ENCODE data around the gene BOK.
A peak's percentile ranks its signal among the peaks of the same experiment; 100 is the strongest.

Gene BOK

DNA sequence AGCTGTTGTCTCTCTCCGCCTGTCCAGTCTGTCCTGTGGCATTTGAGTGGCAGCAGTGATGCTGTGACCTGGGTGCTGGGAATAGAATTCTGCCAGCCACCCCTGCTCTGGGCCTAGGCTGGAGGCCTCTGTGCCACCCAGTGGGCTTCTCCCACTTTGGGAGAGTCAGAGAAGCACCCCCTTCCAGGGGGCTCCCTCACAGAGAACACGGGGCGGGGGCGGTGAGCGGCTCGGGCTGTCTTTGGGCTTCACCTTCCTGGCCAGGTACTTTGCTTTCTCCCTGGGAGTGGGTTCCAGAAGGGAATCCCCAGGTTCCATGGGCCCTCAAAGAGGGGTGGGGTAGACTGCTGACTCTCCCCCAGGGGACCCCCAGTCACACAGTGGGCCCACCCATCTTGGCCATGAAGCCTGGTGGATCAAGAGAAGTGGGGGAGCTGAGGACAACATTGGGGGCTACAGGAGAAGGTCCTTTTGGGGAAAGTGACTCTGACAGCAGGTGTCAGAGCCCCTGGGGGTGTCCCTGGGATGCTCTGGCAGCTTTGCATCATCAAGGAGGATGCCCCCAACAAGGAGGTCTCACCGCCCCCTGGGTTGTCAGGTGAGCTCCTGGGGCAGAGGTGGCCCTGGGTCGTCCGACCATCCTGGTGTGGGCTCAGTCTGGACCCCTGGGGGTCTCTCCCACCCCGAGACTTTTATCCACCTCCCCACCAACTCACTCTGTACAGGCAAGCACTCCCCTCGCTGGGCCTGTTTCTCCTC is 18.8 kb upstream of the BOK start:
- Histone ChIP-seq H3K9me3 (ENCODE audit: control insufficient read depth, low read length) (no peaks in the 10 kb centered on the region), H3K4me3 (ENCODE audit: insufficient read depth in 1 of 2, low read depth in 1 of 2, low read length in 2 of 2) (no peak overlapping the region), H3K27ac (ENCODE audit: low read length, poor library complexity, severe bottlenecking) (no peak overlapping the region), H3K36me3 (ENCODE audit: control insufficient read depth in 1 of 2, insufficient read depth in 2 of 2, low read depth in 1 of 2, low read length in 2 of 2) (no peaks in the 10 kb centered on the region), H4K91ac (ENCODE audit: low read length) (no peak overlapping the region), H4K8ac (ENCODE audit: low read length) (no peak overlapping the region), H2BK120ac (ENCODE audit: low read depth, low read length) (no peak overlapping the region), H2BK5ac (ENCODE audit: low read depth, low read length, poor library complexity, severe bottlenecking) (no peak overlapping the region), H3K4me1 (ENCODE audit: control insufficient read depth, insufficient read depth, low read depth, low read length) (peaks cover 21% of the 10 kb centered on the region), H2AK5ac (ENCODE audit: low read length, severe bottlenecking) (no peak overlapping the region), H3K79me1 (replicated peaks; ENCODE audit: low read length, poor library complexity, severe bottlenecking) (no peaks in the 10 kb centered on the region), H2BK12ac (ENCODE audit: low read length in 2 of 2) (no peak overlapping the region), H2AFZ (ENCODE audit: low read depth, low read length) (no peak overlapping the region), H3K18ac (ENCODE audit: low read depth in 1 of 2, low read length in 2 of 2) (no peak overlapping the region), H3K14ac (ENCODE audit: low read length in 2 of 2) (no peak overlapping the region), H3K9ac (ENCODE audit: low read length) (no peak overlapping the region), H3K23ac (ENCODE audit: low read length in 2 of 2) (no peak overlapping the region), H3K4ac (ENCODE audit: low read depth in 1 of 2, low read length in 2 of 2) (no peak overlapping the region), H3K4me2 (ENCODE audit: low read length, poor library complexity, severe bottlenecking) (no peak overlapping the region), H3K27me3 (ENCODE audit: control insufficient read depth in 1 of 2, insufficient read depth in 1 of 2, low read length in 2 of 2) (peaks cover 9 to 42% of the 10 kb centered on the region in 2 experiments), H2BK15ac (ENCODE audit: low read depth, poor library complexity, severe bottlenecking) (no peak overlapping the region)
- no peak for DNase-seq
- 97% methylated on average over 11 of the region's 11 CpGs for WGBS

DNA sequence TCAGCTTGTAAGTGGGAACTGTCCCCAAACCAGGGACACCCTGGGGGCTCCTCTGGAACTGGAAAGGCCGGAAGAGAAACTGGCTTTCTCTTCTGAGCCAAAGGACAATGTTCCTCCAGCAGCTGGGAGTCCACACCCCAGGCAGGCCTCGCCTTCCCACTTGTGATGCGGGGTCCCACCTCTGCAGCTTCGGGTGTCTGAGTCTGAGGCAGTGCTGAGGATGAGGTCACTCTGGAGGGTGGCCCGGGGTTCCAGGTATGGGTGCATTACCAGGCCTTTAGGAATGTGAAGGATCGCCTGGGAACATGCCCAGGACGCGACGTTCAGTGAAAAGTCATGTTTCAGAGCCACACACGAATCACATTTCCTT is 18.2 kb upstream of the BOK start:
- H2AFZ ChIP-seq (ENCODE audit: low read depth, low read length), result no peak overlapping the region

DNA sequence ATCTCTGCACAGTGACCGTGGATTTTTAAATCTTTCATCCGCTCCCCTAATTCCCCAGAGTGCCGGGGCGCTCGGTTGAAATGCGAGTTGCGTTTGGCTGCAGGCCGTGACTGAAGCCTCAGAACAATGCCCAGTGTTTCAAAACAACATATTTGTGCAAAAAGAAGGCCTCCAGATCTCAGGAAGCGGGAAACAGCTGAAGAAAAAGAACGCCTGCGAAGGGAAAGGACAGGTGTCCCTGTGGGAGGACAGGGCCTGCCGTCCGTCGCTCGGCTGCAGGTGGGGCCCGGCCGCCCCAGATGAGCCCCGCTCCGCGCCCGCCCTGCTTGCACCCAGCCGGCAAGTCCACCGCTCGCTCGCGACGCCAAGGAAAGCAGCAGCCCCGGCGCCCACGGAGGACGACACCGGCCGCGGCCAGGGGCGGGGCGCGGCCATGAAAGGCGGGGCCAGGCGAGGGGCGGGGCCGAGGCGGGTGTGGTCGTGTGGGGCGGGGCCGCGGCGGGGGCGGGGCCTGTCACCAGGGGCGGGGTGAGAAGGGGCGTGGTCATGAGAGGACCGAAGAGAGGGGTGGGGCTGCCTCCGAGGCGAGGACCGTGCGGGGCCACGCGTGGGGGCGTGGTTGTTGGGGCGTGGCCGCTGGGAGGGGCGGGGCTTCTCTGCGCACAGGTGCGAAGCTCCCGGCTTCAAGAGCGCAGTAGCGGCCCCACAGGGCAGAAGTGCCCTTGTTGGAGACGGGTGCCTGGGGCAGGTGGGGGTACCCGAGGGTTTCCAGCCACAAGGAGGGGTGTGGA is 17.6 kb upstream of the BOK start:
- Histone ChIP-seq H4K91ac (ENCODE audit: low read length) (no peak overlapping the region), H3K79me1 (replicated peaks; ENCODE audit: low read length, poor library complexity, severe bottlenecking) (no peaks in the 10 kb centered on the region), H2BK5ac (ENCODE audit: low read depth, low read length, poor library complexity, severe bottlenecking) (no peak overlapping the region), H3K36me3 (ENCODE audit: control insufficient read depth in 1 of 2, insufficient read depth in 2 of 2, low read depth in 1 of 2, low read length in 2 of 2) (no peaks in the 10 kb centered on the region), H3K4me2 (ENCODE audit: low read length, poor library complexity, severe bottlenecking) (peak overlapping the region; percentile 73), H2BK12ac (ENCODE audit: low read length in 2 of 2) (no peak overlapping the region), H3K14ac (ENCODE audit: low read length in 2 of 2) (no peak overlapping the region), H3K9me3 (ENCODE audit: control insufficient read depth, low read length) (no peaks in the 10 kb centered on the region), H3K18ac (ENCODE audit: low read depth in 1 of 2, low read length in 2 of 2) (no peak overlapping the region), H3K27ac (ENCODE audit: low read length, poor library complexity, severe bottlenecking) (no peak overlapping the region), H3K9ac (ENCODE audit: low read length) (peak overlapping the region; percentile 43), H3K4me3 (ENCODE audit: insufficient read depth in 1 of 2, low read depth in 1 of 2, low read length in 2 of 2) (peak overlapping the region; percentile 30 to 69), H2BK15ac (ENCODE audit: low read depth, poor library complexity, severe bottlenecking) (no peak overlapping the region), H2AK5ac (ENCODE audit: low read length, severe bottlenecking) (no peak overlapping the region), H3K4me1 (ENCODE audit: control insufficient read depth, insufficient read depth, low read depth, low read length) (peaks cover 27% of the 10 kb centered on the region), H2BK120ac (ENCODE audit: low read depth, low read length) (no peak overlapping the region), H3K4ac (ENCODE audit: low read depth in 1 of 2, low read length in 2 of 2) (no peak overlapping the region), H3K23ac (ENCODE audit: low read length in 2 of 2) (no peak overlapping the region), H2AFZ (ENCODE audit: low read depth, low read length) (peak overlapping the region; percentile 78), H4K8ac (ENCODE audit: low read length) (no peak overlapping the region), H3K27me3 (ENCODE audit: control insufficient read depth in 1 of 2, insufficient read depth in 1 of 2, low read length in 2 of 2) (peaks cover 9 to 43% of the 10 kb centered on the region in 2 experiments)
- WGBS, result 23% methylated on average over 46 of the region's 68 CpGs
- no peak for DNase-seq

More for the DNA sequence above, 18.2 kb upstream of the BOK start:
- no peak overlapping the region for H3K27ac ChIP-seq (ENCODE audit: low read length, poor library complexity, severe bottlenecking)
- 66% methylated on average over 10 of the region's 10 CpGs for WGBS
- no peak overlapping the region for H2BK120ac ChIP-seq (ENCODE audit: low read depth, low read length)
- no peak overlapping the region for H3K23ac ChIP-seq (ENCODE audit: low read length in 2 of 2)
- no peak overlapping the region for H4K8ac ChIP-seq (ENCODE audit: low read length)
- H3K9me3 ChIP-seq (ENCODE audit: control insufficient read depth, low read length), result no peaks in the 10 kb centered on the region
- H2BK15ac ChIP-seq (ENCODE audit: low read depth, poor library complexity, severe bottlenecking), result no peak overlapping the region
- no peak overlapping the region for H2BK12ac ChIP-seq (ENCODE audit: low read length in 2 of 2)
- H2AK5ac ChIP-seq (ENCODE audit: low read length, severe bottlenecking), result no peak overlapping the region
- peaks cover 21% of the 10 kb centered on the region for H3K4me1 ChIP-seq (ENCODE audit: control insufficient read depth, insufficient read depth, low read depth, low read length)
- no peak overlapping the region for H3K18ac ChIP-seq (ENCODE audit: low read depth in 1 of 2, low read length in 2 of 2)
- H2BK5ac ChIP-seq (ENCODE audit: low read depth, low read length, poor library complexity, severe bottlenecking), result no peak overlapping the region
- H3K27me3 ChIP-seq (ENCODE audit: control insufficient read depth in 1 of 2, insufficient read depth in 1 of 2, low read length in 2 of 2), result peaks cover 9 to 43% of the 10 kb centered on the region in 2 experiments
- H3K14ac ChIP-seq (ENCODE audit: low read length in 2 of 2), result no peak overlapping the region
- H3K9ac ChIP-seq (ENCODE audit: low read length), result peak overlapping the region; percentile 43
- H3K36me3 ChIP-seq (ENCODE audit: control insufficient read depth in 1 of 2, insufficient read depth in 2 of 2, low read depth in 1 of 2, low read length in 2 of 2), result no peaks in the 10 kb centered on the region
- no peak for DNase-seq
- H3K79me1 ChIP-seq (replicated peaks; ENCODE audit: low read length, poor library complexity, severe bottlenecking), result no peaks in the 10 kb centered on the region
- no peak overlapping the region for H4K91ac ChIP-seq (ENCODE audit: low read length)
- peak overlapping the region in 1 of 2 experiments; percentile 69 for H3K4me3 ChIP-seq (ENCODE audit: insufficient read depth in 1 of 2, low read depth in 1 of 2, low read length in 2 of 2)
- H3K4ac ChIP-seq (ENCODE audit: low read depth in 1 of 2, low read length in 2 of 2), result no peak overlapping the region
- H3K4me2 ChIP-seq (ENCODE audit: low read length, poor library complexity, severe bottlenecking), result no peak overlapping the region

DNA sequence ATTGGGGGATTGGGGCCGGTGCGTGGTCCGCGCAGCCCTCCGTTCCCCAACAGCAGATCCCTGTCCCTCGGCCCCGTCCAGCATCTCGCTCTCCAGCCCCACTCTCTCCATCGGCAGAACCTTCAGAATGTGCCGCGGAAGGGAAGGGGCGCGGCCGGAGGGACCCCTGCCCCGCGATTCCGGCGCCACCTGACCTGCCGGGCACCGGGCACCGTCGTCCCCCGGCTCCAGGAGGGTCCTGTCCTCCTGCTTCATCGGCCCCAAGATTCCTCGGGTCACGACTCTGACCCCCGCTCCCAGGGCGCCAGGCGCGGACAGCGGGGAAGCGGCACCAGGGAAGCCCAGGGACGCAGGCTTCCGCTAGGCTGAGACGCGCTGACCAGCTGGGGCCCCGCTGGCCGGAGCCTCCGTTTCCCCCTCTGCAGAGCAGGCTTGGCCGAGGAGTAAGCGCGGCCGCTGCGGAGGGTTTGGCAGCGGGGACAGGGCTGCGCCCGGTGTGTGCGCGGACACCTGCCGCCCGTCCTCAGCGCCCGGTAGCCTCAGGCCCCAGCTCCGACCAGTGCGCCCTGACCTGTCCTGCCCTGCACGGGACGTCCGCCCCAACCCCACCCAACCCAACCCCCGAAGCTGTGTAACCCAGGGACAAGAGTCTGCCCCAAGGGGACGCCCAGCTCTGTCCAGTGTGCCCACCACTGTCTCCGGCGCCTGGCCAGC is 16.8 kb upstream of the BOK start:
- Histone ChIP-seq H2BK5ac (ENCODE audit: low read depth, low read length, poor library complexity, severe bottlenecking) (no peak overlapping the region), H3K23ac (ENCODE audit: low read length in 2 of 2) (no peak overlapping the region), H4K91ac (ENCODE audit: low read length) (no peak overlapping the region), H2BK120ac (ENCODE audit: low read depth, low read length) (no peak overlapping the region), H3K4me1 (ENCODE audit: control insufficient read depth, insufficient read depth, low read depth, low read length) (peaks cover 26% of the 10 kb centered on the region), H3K27ac (ENCODE audit: low read length, poor library complexity, severe bottlenecking) (no peak overlapping the region), H3K4ac (ENCODE audit: low read depth in 1 of 2, low read length in 2 of 2) (no peak overlapping the region), H2BK15ac (ENCODE audit: low read depth, poor library complexity, severe bottlenecking) (no peak overlapping the region), H3K9me3 (ENCODE audit: control insufficient read depth, low read length) (no peaks in the 10 kb centered on the region), H3K36me3 (ENCODE audit: control insufficient read depth in 1 of 2, insufficient read depth in 2 of 2, low read depth in 1 of 2, low read length in 2 of 2) (no peaks in the 10 kb centered on the region), H2AK5ac (ENCODE audit: low read length, severe bottlenecking) (no peak overlapping the region), H4K8ac (ENCODE audit: low read length) (no peak overlapping the region), H2BK12ac (ENCODE audit: low read length in 2 of 2) (no peak overlapping the region), H3K4me2 (ENCODE audit: low read length, poor library complexity, severe bottlenecking) (peak overlapping the region; percentile 73), H3K14ac (ENCODE audit: low read length in 2 of 2) (no peak overlapping the region), H3K4me3 (ENCODE audit: insufficient read depth in 1 of 2, low read depth in 1 of 2, low read length in 2 of 2) (peak overlapping the region; percentile 18 to 25), H3K18ac (ENCODE audit: low read depth in 1 of 2, low read length in 2 of 2) (peak overlapping the region in 1 of 2 experiments; percentile 18), H3K79me1 (replicated peaks; ENCODE audit: low read length, poor library complexity, severe bottlenecking) (no peaks in the 10 kb centered on the region), H3K9ac (ENCODE audit: low read length) (no peak overlapping the region), H2AFZ (ENCODE audit: low read depth, low read length) (no peak overlapping the region), H3K27me3 (ENCODE audit: control insufficient read depth in 1 of 2, insufficient read depth in 1 of 2, low read length in 2 of 2) (peaks cover 9 to 45% of the 10 kb centered on the region in 2 experiments)
- DNase-seq, result no peak
- 22% methylated on average over 45 of the region's 62 CpGs for WGBS

Measured in mesenchymal stem cell (in vitro differentiated cells and primary cell).